Pancreas (tissue), 10 donors: ENCODE results near the gene DRGX. TPM values are rescaled to one million over a fixed set of nuclear protein-coding genes. Genes with fewer than 3 reads are reported as not detected.

Source experiments
- ATAC-seq, 4 donors: fragments of 200-7000 bp; cut with Tn5 transposase; one replicate each; pipeline versions ENCODE4 v1.8.0 to v1.9.1; 2020; ENCODE audit warnings: mild to moderate bottlenecking in 4 of 4, moderate library complexity in 4 of 4
- DNase-seq, 6 donors: peaks; one replicate each; pipeline ENCODE4 v3.0.0-alpha.2; 2020
- FAIRE-seq: peaks from 2 replicates; lab custom pipeline; 2012; peaks lifted over from hg19 to GRCh38; lab: Jason Lieb, UNC
- H3K27ac ChIP-seq, 4 donors: fragments of 200-600 bp; sonication (generic); 1 replicate in 3 of 4; 2 replicates in 1 of 4; pipeline versions ENCODE4 v1.5.0 to v1.8.0; 2020
- H3K27me3 ChIP-seq, 4 donors: fragments of 200-600 bp; one replicate each; pipeline ENCODE4 v1.8.0; 2021
- H3K36me3 ChIP-seq, 3 donors: fragments of 200-600 bp; sonication (generic) in 1 of 3; one replicate each; pipeline versions ENCODE4 v1.5.0 to v1.8.0; 2020 to 2021
- H3K4me1 ChIP-seq, 3 donors: fragments of 200-600 bp; one replicate each; pipeline ENCODE4 v1.8.0; 2021
- H3K4me3 ChIP-seq, 4 donors: fragments of 200-600 bp; sonication (generic) in 2 of 4; one replicate each; pipeline versions ENCODE4 v1.5.0 to v1.8.0; 2020 to 2021
- H3K9me3 ChIP-seq, 4 donors: fragments of 200-600 bp; one replicate each; pipeline ENCODE4 v1.8.0; 2021
- WGBS, 2 donors: extraction: QIAGEN DNeasy Blood & Tissue Kit; methylation state at CpG; one replicate each; pipeline ENCODE4 v1.1.7; 2013; 5-methylcytosine and 5-hydroxymethylcytosine counted together
- intact Hi-C, 3 donors: fragments of 100-400 bp; cut with DNase I; formaldehyde crosslinking; loops; one replicate each; pipeline versions ENCODE4 v1.11.1 to v1.14.2; 2022
- polyA plus RNA-seq, 2 donors: library from polyadenylated mRNA; stranded (reverse); fragments of 200-250 nt; gene quantifications; one replicate each; pipeline ENCODE4 v1.2.3, GENCODE V29; 2013
- total RNA-seq, 6 donors: library from RNA; stranded (reverse); fragmentation: NEBNext Ultra II Directional in 4 of 6; extraction: Animal tissue kit (Norgen Biotek cat#: 25700) in 4 of 6; gene quantifications; one replicate each; pipeline versions ENCODE4 v1.2.1 to v1.2.4, GENCODE V29; 2021 to 2023
- TF ChIP-seq, protein P1 (sequence below), 4 donors: fragments of 200-600 bp; sonication (generic) in 3 of 4; IDR thresholded peaks; one replicate each; pipeline versions ENCODE4 v1.5.0 to v1.8.0; 2021; ENCODE audit warnings: antibody characterized with exemption in 4 of 4
- donor health status: healthy with polysubstance abuse.
- donor health status: DM: no; HTN: no; CAD: no; lungs with moderate emphysema.
- donor health status: DM: no; HTN: no; CAD: no.
- donor health status: control.
- donor health status: control.
- donor health status: Bipolar disorder and iron deficiency.
- donor health status: DM: yes; HTN: yes; CAD: no.
- donor health status: DM: no; HTN: no; CAD: no.
- donor health status: DM: no; HTN: no; CAD: no.
- donor health status: DM: yes; HTN: yes; CAD: no.

Gene DRGX
- total and polyA plus RNA-seq, 8 donors: not detected

DNA sequence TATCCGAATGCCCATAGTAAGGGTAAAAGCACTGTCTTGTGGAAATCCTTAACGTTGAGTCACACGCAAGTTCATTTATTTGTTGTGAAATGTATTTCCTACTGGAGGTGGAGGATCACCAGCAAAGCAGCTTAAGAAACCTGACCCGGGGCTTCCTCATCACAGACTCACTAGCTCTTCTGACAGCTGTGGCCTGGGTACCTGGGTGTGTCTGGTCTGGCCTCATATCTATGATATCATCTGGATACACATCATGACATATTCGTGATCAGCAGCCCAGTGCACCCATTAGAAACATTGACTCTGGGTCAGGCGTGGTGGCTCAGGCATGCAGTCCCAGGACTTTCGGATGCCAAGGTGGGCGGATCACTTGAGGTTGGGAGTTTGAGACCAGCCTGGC is 8.8 kb downstream of the DRGX start:
- peaks cover 0 to 4% (median 0%) of the 10 kb centered on the region in 4 donors for H3K27me3 ChIP-seq
- no peaks in the 10 kb centered on the region for H3K4me1 ChIP-seq
- H3K4me3 ChIP-seq: no peak overlapping the region
- DNase-seq: no peak
- no peaks in the 10 kb centered on the region for H3K9me3 ChIP-seq
- H3K27ac ChIP-seq: no peak overlapping the region
- no peak for ATAC-seq
- no peak for FAIRE-seq
- WGBS, 2 donors: 79 to 88% methylated on average over 8 of the region's 8 CpGs
- intact Hi-C loops: no loop called here
- TF ChIP-seq, protein P1, sequence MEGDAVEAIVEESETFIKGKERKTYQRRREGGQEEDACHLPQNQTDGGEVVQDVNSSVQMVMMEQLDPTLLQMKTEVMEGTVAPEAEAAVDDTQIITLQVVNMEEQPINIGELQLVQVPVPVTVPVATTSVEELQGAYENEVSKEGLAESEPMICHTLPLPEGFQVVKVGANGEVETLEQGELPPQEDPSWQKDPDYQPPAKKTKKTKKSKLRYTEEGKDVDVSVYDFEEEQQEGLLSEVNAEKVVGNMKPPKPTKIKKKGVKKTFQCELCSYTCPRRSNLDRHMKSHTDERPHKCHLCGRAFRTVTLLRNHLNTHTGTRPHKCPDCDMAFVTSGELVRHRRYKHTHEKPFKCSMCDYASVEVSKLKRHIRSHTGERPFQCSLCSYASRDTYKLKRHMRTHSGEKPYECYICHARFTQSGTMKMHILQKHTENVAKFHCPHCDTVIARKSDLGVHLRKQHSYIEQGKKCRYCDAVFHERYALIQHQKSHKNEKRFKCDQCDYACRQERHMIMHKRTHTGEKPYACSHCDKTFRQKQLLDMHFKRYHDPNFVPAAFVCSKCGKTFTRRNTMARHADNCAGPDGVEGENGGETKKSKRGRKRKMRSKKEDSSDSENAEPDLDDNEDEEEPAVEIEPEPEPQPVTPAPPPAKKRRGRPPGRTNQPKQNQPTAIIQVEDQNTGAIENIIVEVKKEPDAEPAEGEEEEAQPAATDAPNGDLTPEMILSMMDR (IDR thresholded peaks at IDR 0.05): no peak
- no peaks in the 10 kb centered on the region for H3K36me3 ChIP-seq

DNA sequence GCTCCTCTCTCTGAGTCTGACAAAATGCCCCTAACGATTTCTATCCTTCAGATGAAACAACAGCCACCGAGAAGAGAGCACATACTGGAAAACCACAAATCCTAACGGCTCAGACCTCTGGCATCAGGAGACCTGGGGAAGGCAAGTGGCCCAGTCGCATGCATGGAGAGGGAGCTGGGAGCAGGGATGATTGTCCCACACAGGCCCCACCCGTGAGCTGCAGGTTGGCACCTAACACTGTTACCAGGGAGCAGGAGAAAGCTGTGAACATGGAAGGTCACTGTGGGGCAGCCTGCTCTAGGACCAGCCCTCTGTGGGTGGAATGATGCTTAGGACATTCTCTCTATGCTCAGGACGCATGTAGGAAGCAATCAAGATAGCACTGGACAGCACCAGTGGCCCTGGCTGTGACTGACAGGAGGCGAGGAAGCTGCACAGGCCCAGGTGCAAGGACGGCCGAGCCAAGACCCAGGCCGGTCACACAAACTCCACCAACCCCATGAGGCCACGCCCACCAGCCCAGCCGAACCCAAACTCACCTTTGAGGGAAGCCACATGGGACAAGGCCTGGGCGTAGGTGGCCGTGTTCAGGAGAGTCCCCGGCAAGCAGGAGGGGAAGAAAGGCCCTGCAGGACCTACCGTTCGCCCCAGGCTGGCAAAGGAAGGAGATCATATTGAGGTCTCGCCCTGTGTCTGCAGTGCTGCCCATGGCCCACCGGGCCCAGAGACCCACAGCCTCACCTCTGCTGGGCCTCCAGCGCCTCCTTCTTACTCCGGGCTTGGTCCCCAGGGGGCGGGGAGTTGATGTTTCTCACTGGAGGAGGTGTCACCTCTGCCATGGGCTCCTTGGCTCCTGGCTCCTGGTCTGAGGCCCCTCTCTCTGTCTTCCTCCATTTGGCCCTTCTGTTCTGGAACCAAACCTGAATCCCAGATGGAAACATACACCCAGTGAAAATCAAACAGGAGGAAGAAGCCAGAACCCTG is 9.7 kb downstream of the DRGX start:
- TF ChIP-seq, protein P1 (IDR thresholded peaks at IDR 0.05): no peak
- H3K9me3 ChIP-seq: no peaks in the 10 kb centered on the region
- ATAC-seq: no peak
- no peaks in the 10 kb centered on the region for H3K36me3 ChIP-seq
- no peak overlapping the region for H3K4me3 ChIP-seq
- intact Hi-C loops: no loop called here
- 67 to 69% methylated on average over 21 to 22 of the region's 22 CpGs for WGBS, 2 donors
- FAIRE-seq: no peak
- no peak for DNase-seq
- no peak overlapping the region for H3K27ac ChIP-seq
- peaks cover 0 to 4% (median 0%) of the 10 kb centered on the region in 4 donors for H3K27me3 ChIP-seq
- no peaks in the 10 kb centered on the region for H3K4me1 ChIP-seq

DNA sequence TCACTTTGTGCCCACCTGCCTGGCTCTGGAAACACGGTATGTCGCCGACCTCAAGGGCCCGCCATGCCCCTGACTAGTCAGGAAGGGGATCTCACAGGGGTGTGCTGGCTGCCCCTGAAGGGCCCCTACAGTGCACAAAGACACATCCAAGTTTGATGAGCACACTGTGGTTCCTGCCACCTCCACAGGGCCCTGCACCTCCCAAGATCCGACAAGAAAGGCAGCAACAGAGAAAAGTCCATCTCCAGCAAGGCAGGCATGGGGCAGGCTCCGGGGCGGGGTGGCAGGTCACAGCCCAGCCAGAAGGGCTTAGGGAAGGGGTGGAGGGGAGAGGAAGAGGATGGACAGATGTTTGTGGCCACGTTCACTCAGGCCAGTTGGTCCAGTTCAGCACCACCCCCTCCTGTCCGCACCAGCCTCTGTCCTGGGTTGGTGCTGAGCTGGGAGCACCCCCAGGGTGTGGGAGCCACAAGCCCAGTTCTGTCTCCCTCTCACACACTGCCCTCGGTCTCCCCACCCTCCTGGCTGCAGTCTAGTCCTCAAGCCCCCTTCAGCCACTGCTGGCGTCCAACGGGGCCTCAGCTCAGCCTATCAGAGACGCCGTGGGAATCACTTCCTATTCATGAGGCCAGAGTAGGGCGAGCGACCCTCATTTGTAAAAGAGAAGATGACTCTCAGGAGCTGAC is 11.5 kb downstream of the DRGX start:
- TF ChIP-seq, protein P1 (IDR thresholded peaks at IDR 0.05): no peak
- intact Hi-C loops: no loop called here
- 56 to 60% methylated on average over 14 to 16 of the region's 16 CpGs for WGBS, 2 donors
- Histone ChIP-seq H3K27me3 (no peaks in the 10 kb centered on the region), H3K27ac (no peak overlapping the region), H3K36me3 (no peaks in the 10 kb centered on the region), H3K9me3 (no peaks in the 10 kb centered on the region), H3K4me1 (no peaks in the 10 kb centered on the region), H3K4me3 (no peak overlapping the region)
- FAIRE-seq (no peak), ATAC-seq (no peak), DNase-seq (no peak)

GRCh38 chr10:49383853-49384252 is 12.0 kb downstream of the DRGX start:
- DNase-seq (no peak), ATAC-seq (no peak), FAIRE-seq (no peak)
- no peak overlapping the region for H3K4me3 ChIP-seq
- no peaks in the 10 kb centered on the region for H3K4me1 ChIP-seq
- no peak overlapping the region for H3K27ac ChIP-seq
- TF ChIP-seq, protein P1 (IDR thresholded peaks at IDR 0.05): no peak
- no peaks in the 10 kb centered on the region for H3K36me3 ChIP-seq
- intact Hi-C loops: no loop called here
- no peaks in the 10 kb centered on the region for H3K9me3 ChIP-seq
- H3K27me3 ChIP-seq: no peaks in the 10 kb centered on the region
- 64 to 69% methylated on average over 4 of the region's 4 CpGs for WGBS, 2 donors
